Lung (tissue), 12 donors: Measurements from ENCODE around the gene APOBEC3G. TPM values are rescaled to one million over a fixed set of nuclear protein-coding genes. Genes with fewer than 3 reads are reported as not detected.

Source experiments
- ATAC-seq: fragments of 200-7000 bp; cut with Tn5 transposase; one replicate; pipeline ENCODE4 v1.9.1; 2020; ENCODE audit warnings: moderate number of reproducible peaks; ENCODE audit not compliant: insufficient read depth, low FRiP score
- DNase-seq, 3 donors: peaks; one replicate each; pipeline ENCODE4 v3.0.0-alpha.2; 2013 to 2017
- H3K27ac ChIP-seq, 2 donors: one replicate each; pipeline ENCODE4 v1.5.1; 2013; ENCODE audit warnings: mild to moderate bottlenecking in 2 of 2, moderate library complexity in 2 of 2, control low read depth in 1 of 2, inconsistent platforms in 1 of 2, low read depth in 1 of 2, low read length in 1 of 2
- H3K27me3 ChIP-seq, 3 donors: one replicate each; pipeline ENCODE4 v1.5.1; 2013; ENCODE audit warnings: low read length in 2 of 3; ENCODE audit not compliant: control insufficient read depth in 3 of 3, insufficient read depth in 3 of 3
- H3K36me3 ChIP-seq, 4 donors: one replicate each; pipeline ENCODE4 v1.5.1; 2013; ENCODE audit warnings: low read length in 4 of 4, mild to moderate bottlenecking in 1 of 4, moderate library complexity in 1 of 4; ENCODE audit not compliant: control insufficient read depth in 4 of 4, insufficient read depth in 4 of 4
- H3K4me1 ChIP-seq, 5 donors: one replicate each; pipeline ENCODE4 v1.5.1; 2013; ENCODE audit warnings: low read length in 5 of 5, mild to moderate bottlenecking in 2 of 5, moderate library complexity in 1 of 5; ENCODE audit not compliant: control insufficient read depth in 5 of 5, insufficient read depth in 5 of 5
- H3K4me3 ChIP-seq: one replicate; pipeline ENCODE4 v1.5.1; 2013; ENCODE audit warnings: mild to moderate bottlenecking, control low read depth, moderate library complexity
- H3K9ac ChIP-seq, 2 donors: one replicate each; pipeline ENCODE4 v1.5.1; 2013; ENCODE audit warnings: low read length in 2 of 2, control low read depth in 1 of 2; ENCODE audit not compliant: insufficient read depth in 1 of 2
- H3K9me3 ChIP-seq, 4 donors: one replicate each; pipeline ENCODE4 v1.5.1; 2013; ENCODE audit warnings: low read length in 3 of 4, mild to moderate bottlenecking in 1 of 4, moderate library complexity in 1 of 4; ENCODE audit not compliant: control insufficient read depth in 4 of 4, insufficient read depth in 3 of 4
- CTCF ChIP-seq: IDR thresholded peaks from 2 replicates; pipeline ENCODE4 v1.5.1; 2012; ENCODE audit warnings: mild to moderate bottlenecking; ENCODE audit errors: control extremely low read depth, extremely low read depth
- WGBS, 2 donors: extraction: QIAGEN DNeasy Blood & Tissue Kit; methylation state at CpG; one replicate each; pipeline ENCODE4 v1.1.7; 2013; 5-methylcytosine and 5-hydroxymethylcytosine counted together
- polyA plus RNA-seq, 2 donors: library from polyadenylated mRNA; stranded (reverse); fragments of 200-250 nt; gene quantifications; one replicate each; pipeline ENCODE4 v1.2.1, GENCODE V29; 2013
- total RNA-seq, 2 donors: library from RNA; depleted of rRNA in 1 of 2; stranded (reverse); fragments of >200 nt in 1 of 2; gene quantifications; one replicate each; pipeline ENCODE4 v1.2.1, GENCODE V29; 2014 to 2021
- donor health status: control.
- donor health status: control.
- donor health status: Bipolar disorder and iron deficiency.
- donor health status: healthy.
- donor health status: DM: yes; HTN: yes; CAD: no.

Gene APOBEC3G
- total and polyA plus RNA-seq, 4 donors = 6.5 to 15.5 (median 14.0) TPM

GRCh38 chr22:39109361-39109760 is 32.3 kb downstream of the APOBEC3G start:
- DNase-seq = no peak
- Histone ChIP-seq H3K36me3 (no peaks in the 10 kb centered on the region), H3K4me1 (no peaks in the 10 kb centered on the region), H3K27me3 (peaks cover 0 to 11% (median 8%) of the 10 kb centered on the region in 3 donors), H3K9ac (no peak overlapping the region), H3K27ac (no peak overlapping the region), H3K4me3 (no peak overlapping the region), H3K9me3 (no peaks in the 10 kb centered on the region)
- no peak for ATAC-seq
- 44 to 66% methylated on average over 9 of the region's 9 CpGs for WGBS, 2 donors
- no peak for TF ChIP-seq CTCF

- Histone ChIP-seq H3K4me1 (no peaks in the 10 kb centered on the region), H3K27me3 (peaks cover 0 to 24% (median 21%) of the 10 kb centered on the region in 3 donors), H3K36me3 (no peaks in the 10 kb centered on the region), H3K27ac (no peak overlapping the region), H3K4me3 (no peak overlapping the region), H3K9me3 (no peaks in the 10 kb centered on the region), H3K9ac (no peak overlapping the region)
- DNase-seq (no peak), ATAC-seq (no peak)
- no peak for TF ChIP-seq CTCF
- WGBS, 2 donors = 62 to 68% methylated on average over 15 of the region's 15 CpGs
These were observed 33.8 kb downstream of the APOBEC3G start for GRCh38 chr22:39110631-39111561.

- peaks cover 0 to 31% (median 25%) of the 10 kb centered on the region in 3 donors for H3K27me3 ChIP-seq
These were observed 37.0 kb downstream of the APOBEC3G start for GRCh38 chr22:39114112-39114511.

More at GRCh38 chr22:39114112-39114511, 37.0 kb downstream of the APOBEC3G start:
- ATAC-seq = no peak
- Histone ChIP-seq H3K4me3 (no peak overlapping the region), H3K36me3 (no peaks in the 10 kb centered on the region), H3K27ac (no peak overlapping the region), H3K4me1 (no peaks in the 10 kb centered on the region), H3K9me3 (no peaks in the 10 kb centered on the region), H3K9ac (no peak overlapping the region)
- no peak for TF ChIP-seq CTCF
- DNase-seq = no peak
- 37 to 57% methylated on average over 6 of the region's 6 CpGs for WGBS, 2 donors
